Immature natural killer cell (primary cell): Measurements from ENCODE around the gene SPTSSA. TPM values are rescaled to one million over a fixed set of nuclear protein-coding genes. Genes with fewer than 3 reads are reported as not detected.
"Not testable (repeated sequence)": the region's sequence is repeated elsewhere in the genome, so short reads cannot be mapped to it uniquely, and the experiment has no call there.

Source experiments
- DNase-seq, 3 donors: peaks; one replicate each; pipeline ENCODE4 v3.0.0; 2022; ENCODE audit warnings: mixed read lengths in 1 of 3
- H3K27ac Mint-ChIP-seq, 6 donors: one replicate each; pipeline ENCODE4 v1.8.0; 2020; ENCODE audit warnings: mixed read lengths in 6 of 6, mild to moderate bottlenecking in 5 of 6, inconsistent platforms in 4 of 6, moderate library complexity in 3 of 6
- H3K27me3 Mint-ChIP-seq, 3 donors: one replicate each; pipeline ENCODE4 v1.8.0; 2020 to 2021; ENCODE audit warnings: low read depth in 3 of 3, mild to moderate bottlenecking in 3 of 3, mixed read lengths in 3 of 3, moderate library complexity in 3 of 3, inconsistent platforms in 1 of 3
- H3K36me3 Mint-ChIP-seq, 3 donors: one replicate each; pipeline ENCODE4 v1.8.0; 2020; ENCODE audit warnings: mixed read lengths in 3 of 3, inconsistent platforms in 2 of 3, mild to moderate bottlenecking in 2 of 3
- H3K4me1 Mint-ChIP-seq, 2 donors: one replicate each; pipeline ENCODE4 v1.8.0; 2020; ENCODE audit warnings: inconsistent platforms in 2 of 2, mild to moderate bottlenecking in 2 of 2, mixed read lengths in 2 of 2, moderate library complexity in 1 of 2
- H3K4me3 Mint-ChIP-seq, 5 donors: one replicate each; pipeline ENCODE4 v1.8.0; 2020; ENCODE audit warnings: mild to moderate bottlenecking in 5 of 5, mixed read lengths in 5 of 5, inconsistent platforms in 3 of 5, moderate library complexity in 3 of 5
- H3K9me3 Mint-ChIP-seq, 6 donors: one replicate each; pipeline ENCODE4 v1.8.0; 2020; ENCODE audit warnings: mild to moderate bottlenecking in 6 of 6, mixed read lengths in 6 of 6, inconsistent platforms in 4 of 6, moderate library complexity in 3 of 6
- polyA plus RNA-seq, 3 donors: library from polyadenylated mRNA; unstranded; fragments of 300-500 nt; fragmentation: Illumina TruSeq; gene quantifications; one replicate each; pipeline ENCODE4 v1.2.3, GENCODE V29; 2021

SPTSSA gene
- polyA plus RNA-seq: 10 to 100 TPM; 18.9 to 26.2 (median 21.9) TPM

- H3K27me3 Mint-ChIP-seq: peaks cover 0 to 3% (median 0%) of the 10 kb centered on the region in 3 donors
- DNase-seq: peak; percentile 83 to 86 (median 86)
- H3K9me3 Mint-ChIP-seq: no peaks in the 10 kb centered on the region
- H3K4me3 Mint-ChIP-seq: peak within 1 kb of the TSS; percentile 84 to 95 (median 90)
- no peaks in the 10 kb centered on the region for H3K36me3 Mint-ChIP-seq
- H3K27ac Mint-ChIP-seq: peak within 1 kb of the TSS; percentile 67 to 93 (median 88)
- H3K4me1 Mint-ChIP-seq: peaks cover 20 to 23% of the 10 kb centered on the region in 2 donors
Measured at GRCh38 chr14:34462132-34462893, at the start of gene SPTSSA. Gene SPTSSA, minus strand, starts transcription at chr14:34462240. Its CDS starts 33 bp downstream, at chr14:34462207.

DNA sequence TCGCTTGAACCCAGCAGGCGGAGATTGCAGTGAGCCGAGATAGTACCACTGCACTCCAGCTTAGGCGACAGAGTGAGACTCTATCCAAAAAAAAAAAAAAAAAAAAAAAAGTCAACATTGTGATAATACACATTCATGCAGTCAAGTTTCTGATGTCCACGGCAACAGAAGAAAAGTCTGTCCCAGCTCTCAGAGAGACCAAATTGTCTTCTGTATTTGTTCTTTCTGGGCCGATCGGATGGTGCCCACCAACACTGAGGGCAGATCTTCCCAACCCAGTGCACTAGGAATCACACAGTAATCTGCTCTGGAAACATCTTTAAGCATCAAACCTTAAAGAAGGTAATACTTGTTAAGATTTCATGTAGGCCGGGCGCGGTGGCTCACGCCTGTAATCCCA, 45.8 kb upstream of the SPTSSA start:
- no peak overlapping the region for H3K27ac Mint-ChIP-seq
- no peaks in the 10 kb centered on the region for H3K4me1 Mint-ChIP-seq

GRCh38 chr14:34507459-34507858, 45.4 kb upstream of the SPTSSA start:
- no peaks in the 10 kb centered on the region for H3K4me1 Mint-ChIP-seq
- peaks cover 0 to 7% (median 0%) of the 10 kb centered on the region in 3 donors for H3K36me3 Mint-ChIP-seq

More for the DNA sequence above, 45.8 kb upstream of the SPTSSA start:
- no peak overlapping the region for H3K4me3 Mint-ChIP-seq
- peaks cover 0 to 7% (median 0%) of the 10 kb centered on the region in 3 donors for H3K36me3 Mint-ChIP-seq
- H3K9me3 Mint-ChIP-seq: no peaks in the 10 kb centered on the region
- DNase-seq: no peak
- peaks cover 0 to 2% (median 0%) of the 10 kb centered on the region in 3 donors for H3K27me3 Mint-ChIP-seq

DNA sequence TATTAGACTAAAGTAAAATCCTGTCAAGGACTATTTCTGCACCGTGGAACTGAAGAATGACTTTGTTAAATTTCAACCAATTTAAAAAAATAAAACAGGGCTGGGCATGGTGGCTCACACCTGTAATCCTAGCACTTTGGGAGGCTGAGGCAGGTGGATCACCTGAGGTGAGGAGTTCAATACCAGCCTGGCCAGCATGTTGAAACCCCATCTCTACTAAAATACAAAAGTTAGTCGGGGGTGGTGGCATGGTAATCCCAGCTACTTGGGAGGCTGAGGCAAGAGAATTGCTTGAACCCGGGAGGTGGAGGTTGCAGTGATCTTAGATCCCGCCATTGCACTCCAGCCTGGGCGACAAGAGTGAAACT, 43.1 kb upstream of the SPTSSA start:
- not testable (repeated sequence) for H3K4me1 Mint-ChIP-seq, H3K9me3 Mint-ChIP-seq, H3K27me3 Mint-ChIP-seq, H3K4me3 Mint-ChIP-seq, DNase-seq, H3K27ac Mint-ChIP-seq, H3K36me3 Mint-ChIP-seq

More at GRCh38 chr14:34507459-34507858, 45.4 kb upstream of the SPTSSA start:
- no peak for DNase-seq
- Mint-ChIP-seq H3K4me3 (no peak overlapping the region), H3K27ac (no peak overlapping the region), H3K9me3 (no peaks in the 10 kb centered on the region), H3K27me3 (peaks cover 0 to 2% (median 0%) of the 10 kb centered on the region in 3 donors)

GRCh38 chr14:34504027-34504426, 42.0 kb upstream of the SPTSSA start:
- not testable (repeated sequence) for H3K27ac Mint-ChIP-seq, H3K4me1 Mint-ChIP-seq, H3K27me3 Mint-ChIP-seq

DNA sequence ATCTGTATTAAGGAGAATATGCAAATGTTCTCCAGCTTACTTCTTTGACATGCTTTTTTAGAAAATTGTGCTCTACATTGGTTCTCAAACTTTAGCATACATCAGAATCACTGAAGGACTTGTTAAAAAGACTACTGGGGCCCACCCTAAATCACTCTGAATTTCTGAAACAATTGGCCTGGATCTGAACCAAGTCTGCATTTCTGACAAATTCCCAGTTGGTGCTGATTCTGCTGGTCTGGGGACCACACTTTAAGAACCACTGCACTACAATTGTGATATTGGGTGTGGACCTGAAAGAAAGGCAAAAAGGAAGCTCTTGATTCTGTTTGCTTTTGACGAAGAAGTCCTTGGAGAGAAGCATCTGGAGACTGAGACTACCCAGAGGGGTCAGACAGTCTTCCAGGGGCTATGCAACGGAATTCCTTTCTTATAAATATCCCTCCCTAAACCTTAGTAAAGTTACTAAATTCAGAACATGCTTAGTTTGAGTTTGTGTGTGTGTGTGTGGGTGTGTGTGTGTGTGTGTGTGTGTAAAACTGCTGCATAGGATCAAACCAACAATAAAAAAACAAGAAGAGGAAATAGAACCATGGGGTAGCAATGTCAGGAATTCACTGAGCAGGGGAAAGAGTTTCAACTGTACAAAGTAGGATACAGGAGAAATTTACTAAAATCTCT, 40.6 kb upstream of the SPTSSA start:
- peaks cover 1 to 3% (median 2%) of the 10 kb centered on the region in 3 donors for H3K27me3 Mint-ChIP-seq
- H3K4me1 Mint-ChIP-seq: no peaks in the 10 kb centered on the region
- no peak overlapping the region for H3K27ac Mint-ChIP-seq
- no peak overlapping the region for H3K4me3 Mint-ChIP-seq
- no peaks in the 10 kb centered on the region for H3K9me3 Mint-ChIP-seq
- DNase-seq: no peak
- H3K36me3 Mint-ChIP-seq: peaks cover 0 to 7% (median 0%) of the 10 kb centered on the region in 3 donors

More at GRCh38 chr14:34504027-34504426, 42.0 kb upstream of the SPTSSA start:
- H3K4me3 Mint-ChIP-seq, DNase-seq, H3K36me3 Mint-ChIP-seq, H3K9me3 Mint-ChIP-seq: not testable (repeated sequence)

GRCh38 chr14:34502001-34502400, 40.0 kb upstream of the SPTSSA start:
- no peak for DNase-seq
- peaks cover 1 to 3% (median 2%) of the 10 kb centered on the region in 3 donors for H3K27me3 Mint-ChIP-seq
- peaks cover 0 to 7% (median 0%) of the 10 kb centered on the region in 3 donors for H3K36me3 Mint-ChIP-seq
- no peak overlapping the region for H3K27ac Mint-ChIP-seq
- H3K4me3 Mint-ChIP-seq: no peak overlapping the region
- H3K9me3 Mint-ChIP-seq: no peaks in the 10 kb centered on the region
- no peaks in the 10 kb centered on the region for H3K4me1 Mint-ChIP-seq

DNA sequence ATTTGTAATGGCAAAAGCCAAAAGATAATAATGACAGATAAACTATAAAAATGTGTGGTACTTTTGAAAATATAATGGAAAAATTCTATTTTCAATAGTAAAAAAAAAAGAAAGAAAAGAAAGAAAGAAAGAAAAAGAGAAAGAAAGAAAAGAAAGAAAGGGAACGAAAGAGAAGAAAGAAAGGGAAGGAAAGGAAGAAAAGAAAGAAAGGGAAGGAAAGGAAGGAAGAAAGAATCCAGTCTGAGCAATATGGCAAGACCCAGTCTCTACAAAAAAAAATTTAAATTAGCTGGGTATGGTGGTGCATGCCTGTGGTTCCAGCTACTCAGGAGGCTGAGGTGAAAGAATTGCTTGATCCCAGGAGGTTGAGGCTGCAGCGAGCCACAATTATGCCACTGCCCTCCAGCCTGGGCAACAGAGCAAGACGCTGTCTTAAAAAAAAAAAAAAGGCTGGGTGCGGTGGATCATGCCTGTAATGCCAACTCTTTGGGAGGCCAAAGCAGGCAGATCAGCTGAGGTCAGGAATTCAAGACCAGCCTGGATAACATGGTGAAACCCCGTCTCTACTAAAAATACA, 39.1 kb upstream of the SPTSSA start:
- peaks cover 1 to 5% (median 3%) of the 10 kb centered on the region in 3 donors for H3K27me3 Mint-ChIP-seq
- H3K4me1 Mint-ChIP-seq: no peaks in the 10 kb centered on the region
- no peak overlapping the region for H3K4me3 Mint-ChIP-seq
- H3K36me3 Mint-ChIP-seq: peaks cover 0 to 7% (median 0%) of the 10 kb centered on the region in 3 donors
- no peaks in the 10 kb centered on the region for H3K9me3 Mint-ChIP-seq
- peak overlapping the region in 2 of 6 donors; percentile 13 to 52 for H3K27ac Mint-ChIP-seq
- DNase-seq: no peak

DNA sequence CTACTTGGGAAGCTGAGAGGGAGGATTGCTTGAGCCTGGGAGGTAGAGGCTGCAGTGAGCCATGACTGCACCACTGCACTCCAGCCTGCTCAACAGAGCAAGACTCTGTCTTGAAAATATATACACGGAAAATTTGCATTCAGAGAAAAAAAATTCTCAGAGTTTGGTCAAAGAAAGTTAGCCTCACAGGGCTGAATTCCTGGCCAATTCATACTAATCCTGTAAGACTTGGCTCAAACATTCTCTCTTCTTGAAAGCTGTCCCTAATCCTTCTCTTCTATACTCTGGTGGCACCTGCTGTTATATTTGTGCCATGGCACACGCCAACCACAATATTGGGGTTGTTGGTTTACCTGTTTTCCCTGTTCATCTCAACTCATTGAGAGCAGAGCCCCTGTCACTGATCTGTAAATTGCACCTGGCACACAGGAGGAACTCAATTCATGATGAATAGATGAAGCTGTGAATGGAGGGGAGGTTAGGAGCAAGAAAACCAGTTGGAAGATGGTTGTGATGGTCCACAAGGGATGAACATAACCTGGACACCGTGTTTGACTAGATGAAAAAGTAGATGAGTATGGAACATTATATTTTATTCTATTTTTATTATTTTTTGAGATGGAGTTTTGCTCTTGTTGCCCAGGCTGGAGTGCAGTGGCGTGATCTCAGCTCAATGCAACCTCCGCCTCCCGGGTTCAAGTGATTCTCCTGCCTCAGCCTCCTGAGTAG, 36.8 kb upstream of the SPTSSA start:
- H3K27me3 Mint-ChIP-seq: peaks cover 1 to 5% (median 1%) of the 10 kb centered on the region in 3 donors

DNA sequence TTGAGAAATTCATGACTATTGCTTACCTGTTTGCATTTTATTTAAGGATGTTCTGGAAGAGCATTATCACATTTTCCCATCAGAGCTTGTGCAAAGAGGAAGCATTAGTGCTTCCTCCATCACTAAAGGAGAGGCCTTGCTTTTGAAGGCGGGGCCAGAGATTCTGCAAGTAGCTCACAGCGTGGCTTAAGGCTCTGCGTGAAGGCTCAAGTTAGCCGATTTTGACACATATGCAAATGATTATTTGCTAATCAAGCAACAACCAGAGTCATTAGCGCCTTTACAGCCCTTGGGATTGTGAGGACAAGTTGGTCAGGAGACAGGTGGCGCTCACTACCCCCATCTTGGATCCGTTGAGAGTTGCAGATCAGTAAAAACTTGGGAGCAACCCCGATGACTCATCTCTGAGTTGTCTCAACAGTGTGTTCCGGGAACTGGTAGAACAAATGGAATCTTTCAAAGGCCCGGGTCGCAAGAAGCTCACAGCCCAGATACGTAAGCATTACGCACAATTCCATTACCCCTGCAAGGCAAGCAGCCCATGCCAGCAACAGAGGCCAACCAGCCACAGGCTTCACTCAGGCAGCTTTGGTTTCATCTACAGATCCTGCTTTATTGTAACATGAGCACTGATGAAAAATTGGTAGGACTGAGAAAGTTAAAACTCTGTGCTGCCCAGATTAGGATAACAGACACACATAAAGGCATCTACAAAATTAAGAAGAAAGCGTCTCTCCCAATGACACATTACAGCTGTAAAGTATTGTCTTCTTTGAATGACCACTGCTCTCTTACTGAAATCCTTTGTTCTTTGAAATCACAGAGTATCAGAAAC, 34.9 kb upstream of the SPTSSA start:
- H3K4me1 Mint-ChIP-seq: no peaks in the 10 kb centered on the region
- H3K27me3 Mint-ChIP-seq: peaks cover 1 to 5% (median 1%) of the 10 kb centered on the region in 3 donors
- no peaks in the 10 kb centered on the region for H3K9me3 Mint-ChIP-seq
- no peaks in the 10 kb centered on the region for H3K36me3 Mint-ChIP-seq
- no peak overlapping the region for H3K27ac Mint-ChIP-seq
- no peak for DNase-seq
- no peak overlapping the region for H3K4me3 Mint-ChIP-seq

More for the DNA sequence above, 36.8 kb upstream of the SPTSSA start:
- H3K36me3 Mint-ChIP-seq: no peaks in the 10 kb centered on the region
- no peaks in the 10 kb centered on the region for H3K9me3 Mint-ChIP-seq
- H3K27ac Mint-ChIP-seq: no peak overlapping the region
- no peak for DNase-seq
- H3K4me1 Mint-ChIP-seq: no peaks in the 10 kb centered on the region
- H3K4me3 Mint-ChIP-seq: no peak overlapping the region

- Mint-ChIP-seq H3K4me1 (no peaks in the 10 kb centered on the region), H3K4me3 (no peak overlapping the region), H3K27ac (no peak overlapping the region), H3K27me3 (peaks cover 1 to 5% (median 1%) of the 10 kb centered on the region in 3 donors), H3K9me3 (no peaks in the 10 kb centered on the region), H3K36me3 (peaks cover 0 to 1% (median 0%) of the 10 kb centered on the region in 3 donors)
- no peak for DNase-seq
Measured at GRCh38 chr14:34496007-34496678, 34.1 kb upstream of the SPTSSA start.

DNA sequence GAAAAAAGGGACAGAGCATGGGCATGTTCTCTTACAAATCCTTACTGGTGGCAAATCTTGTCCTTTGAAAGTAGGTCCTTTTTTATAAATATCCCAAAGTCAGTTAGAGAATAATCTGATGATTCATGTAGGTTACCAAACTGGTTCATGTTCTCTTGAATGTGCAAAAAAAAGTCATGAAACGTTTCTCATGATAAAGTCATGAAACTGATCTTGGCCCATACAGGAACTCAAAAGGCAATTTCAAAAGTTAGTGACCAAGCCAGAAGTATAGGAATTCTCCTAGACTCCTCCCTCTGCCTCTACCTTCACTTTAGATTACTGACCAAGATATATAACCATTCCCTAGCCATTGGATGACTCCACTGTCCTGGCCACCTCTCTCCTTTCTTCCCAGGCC, 27.3 kb upstream of the SPTSSA start:
- Mint-ChIP-seq H3K4me3 (no peak overlapping the region), H3K27ac (no peak overlapping the region)

More for the DNA sequence above, 27.3 kb upstream of the SPTSSA start:
- DNase-seq: no peak
- Mint-ChIP-seq H3K27me3 (peaks cover 0 to 3% (median 2%) of the 10 kb centered on the region in 3 donors), H3K9me3 (no peaks in the 10 kb centered on the region), H3K4me1 (no peaks in the 10 kb centered on the region), H3K36me3 (peaks cover 0 to 4% (median 0%) of the 10 kb centered on the region in 3 donors)
